HG03135 (cell line): ENCODE data around the gene C6orf47.
A peak's percentile ranks its signal among the peaks of the same experiment; 100 is the strongest.

Experiments
- ATAC-seq: cut with Tn5 transposase; IDR thresholded peaks from one replicate; pipeline ENCODE4 v1.9.1; 2021; ENCODE audit warnings: mild to moderate bottlenecking, moderate library complexity; ENCODE audit not compliant: unreplicated experiment

Gene C6orf47

GRCh38 chr6:31661262-31662123 is 915 bp upstream of the C6orf47 start:
- ATAC-seq, result no peak

GRCh38 chr6:31659649-31660380 is 763 bp downstream of the C6orf47 start:
- no peak for ATAC-seq

- no peak for ATAC-seq
These were observed 1.5 kb downstream of the C6orf47 start for GRCh38 chr6:31658983-31659648.

GRCh38 chr6:31658158-31658688 is 2.4 kb downstream of the C6orf47 start:
- ATAC-seq, result no peak

- no peak for ATAC-seq
These were observed 3.0 kb downstream of the C6orf47 start for GRCh38 chr6:31657406-31658157.

- no peak for ATAC-seq
These were observed 5.0 kb downstream of the C6orf47 start, which contains the start of gene APOM for GRCh38 chr6:31655349-31656237. Gene APOM (plus strand): TSS chr6:31655894. CDS start chr6:31655967, 73 bp downstream.

- no peak for ATAC-seq
These were observed 5.8 kb downstream of the C6orf47 start for GRCh38 chr6:31654574-31655348.

- peak; percentile 71 for ATAC-seq
These were observed 7.5 kb downstream of the C6orf47 start for GRCh38 chr6:31652925-31653724.

GRCh38 chr6:31651602-31652191 is 8.9 kb downstream of the C6orf47 start:
- ATAC-seq, result peak; percentile 27

GRCh38 chr6:31645325-31645724 is 15.3 kb downstream of the C6orf47 start:
- ATAC-seq, result no peak

GRCh38 chr6:31643818-31644454 is 16.6 kb downstream of the C6orf47 start:
- ATAC-seq, result no peak

GRCh38 chr6:31642798-31643570 is 17.6 kb downstream of the C6orf47 start:
- no peak for ATAC-seq

GRCh38 chr6:31641370-31641769 is 19.2 kb downstream of the C6orf47 start:
- ATAC-seq, result no peak

- ATAC-seq, result no peak
These were observed 20.0 kb downstream of the C6orf47 start for GRCh38 chr6:31640612-31641011.

- no peak for ATAC-seq
These were observed 21.1 kb downstream of the C6orf47 start for GRCh38 chr6:31639449-31639861.

GRCh38 chr6:31639043-31639442 is 21.5 kb downstream of the C6orf47 start:
- ATAC-seq, result no peak
